Mucosa of stomach (tissue), 1 donor: ENCODE results near the gene CCSER1.
"Not testable (repeated sequence)": the region's sequence is repeated elsewhere in the genome, so short reads cannot be mapped to it uniquely, and the experiment has no call there.

ENCODE experiments used
- H3K27me3 ChIP-seq: one replicate; pipeline ENCODE4 v1.7.0; 2013; ENCODE audit warnings: mild to moderate bottlenecking, low read length; ENCODE audit not compliant: control insufficient read depth, insufficient read depth
- H3K36me3 ChIP-seq: one replicate; pipeline ENCODE4 v1.7.0; 2013; ENCODE audit warnings: low read length; ENCODE audit not compliant: control insufficient read depth, insufficient read depth
- H3K4me1 ChIP-seq: one replicate; pipeline ENCODE4 v1.7.0; 2013; ENCODE audit warnings: mild to moderate bottlenecking, low read length; ENCODE audit not compliant: control insufficient read depth, insufficient read depth
- H3K4me3 ChIP-seq: one replicate; pipeline ENCODE4 v1.7.0; 2013; ENCODE audit warnings: low read length
- H3K9ac ChIP-seq: one replicate; pipeline ENCODE4 v1.7.0; 2013; ENCODE audit warnings: mild to moderate bottlenecking, low read length, moderate library complexity
- H3K9me3 ChIP-seq: one replicate; pipeline ENCODE4 v1.7.0; 2013; ENCODE audit warnings: mild to moderate bottlenecking, low read length, moderate library complexity; ENCODE audit not compliant: control insufficient read depth
- donor health status: Pancreatic carcinoma.

Gene CCSER1

DNA sequence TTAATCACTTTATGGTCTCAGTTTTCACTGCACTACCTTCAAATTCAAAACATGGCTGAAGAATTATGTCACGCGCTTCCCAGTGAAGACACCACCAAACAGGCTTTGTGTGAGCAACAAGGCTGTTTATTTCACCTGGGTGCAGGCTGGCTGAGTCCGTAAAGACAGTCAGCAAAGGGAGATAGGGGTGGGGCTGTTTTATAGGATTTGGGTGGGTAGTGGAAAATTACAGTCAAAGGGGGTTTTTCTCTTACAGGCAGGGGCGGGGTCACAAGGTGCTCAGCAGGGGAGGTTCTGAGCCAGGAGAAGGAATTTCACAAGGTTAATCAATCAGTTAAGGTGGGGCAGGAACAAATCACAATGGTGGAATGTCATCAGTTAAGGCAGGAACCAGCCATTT lies 1141.3 kb downstream of the CCSER1 start:
- H3K4me1 ChIP-seq, H3K9me3 ChIP-seq, H3K27me3 ChIP-seq, H3K9ac ChIP-seq, H3K4me3 ChIP-seq, H3K36me3 ChIP-seq: not testable (repeated sequence)

DNA sequence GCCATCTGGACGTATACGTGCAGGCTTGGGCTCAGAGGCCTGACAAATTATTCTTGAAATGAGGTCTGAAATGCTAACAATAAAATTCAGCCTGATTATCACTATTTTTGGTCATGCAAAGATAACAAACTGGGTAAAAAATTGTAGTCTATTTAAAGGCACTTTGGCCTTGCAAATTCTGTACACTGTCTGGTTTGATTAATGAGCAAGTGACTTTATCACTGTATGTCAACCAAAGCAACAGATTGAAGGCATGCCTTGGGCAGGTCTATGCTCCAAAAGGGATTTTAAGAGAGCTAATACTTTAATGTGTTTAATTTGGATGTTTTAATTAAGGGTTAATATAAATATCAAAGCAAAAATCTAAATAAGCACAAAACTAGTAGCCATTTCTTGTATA lies 1141.7 kb downstream of the CCSER1 start:
- no peak overlapping the region for H3K4me3 ChIP-seq
- H3K9me3 ChIP-seq, result no peaks in the 10 kb centered on the region
- no peaks in the 10 kb centered on the region for H3K4me1 ChIP-seq
- no peaks in the 10 kb centered on the region for H3K36me3 ChIP-seq
- H3K27me3 ChIP-seq, result no peaks in the 10 kb centered on the region
- no peak overlapping the region for H3K9ac ChIP-seq

DNA sequence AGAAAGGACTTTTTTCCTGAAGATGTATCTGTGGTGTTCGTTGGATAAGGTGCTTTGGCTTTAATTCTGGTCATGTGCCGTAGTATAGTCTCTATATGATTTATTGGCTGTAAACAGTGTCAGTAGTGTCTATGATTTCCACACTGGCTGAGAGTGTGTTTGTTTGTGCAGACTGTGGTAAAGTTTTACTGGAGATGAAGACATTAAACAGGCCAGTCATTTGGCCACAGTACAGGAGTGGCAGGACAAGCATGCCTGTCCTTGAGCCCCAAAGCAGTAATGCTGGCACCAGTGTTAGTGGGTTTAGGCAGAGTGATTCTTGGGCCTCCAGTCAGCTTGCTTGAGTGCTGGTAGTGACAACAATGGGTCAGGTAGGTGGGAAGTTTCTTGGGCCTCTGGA lies 1152.7 kb downstream of the CCSER1 start:
- Histone ChIP-seq H3K36me3 (no peaks in the 10 kb centered on the region), H3K9me3 (no peaks in the 10 kb centered on the region), H3K4me1 (no peaks in the 10 kb centered on the region), H3K9ac (no peak overlapping the region), H3K27me3 (no peaks in the 10 kb centered on the region), H3K4me3 (no peak overlapping the region)

DNA sequence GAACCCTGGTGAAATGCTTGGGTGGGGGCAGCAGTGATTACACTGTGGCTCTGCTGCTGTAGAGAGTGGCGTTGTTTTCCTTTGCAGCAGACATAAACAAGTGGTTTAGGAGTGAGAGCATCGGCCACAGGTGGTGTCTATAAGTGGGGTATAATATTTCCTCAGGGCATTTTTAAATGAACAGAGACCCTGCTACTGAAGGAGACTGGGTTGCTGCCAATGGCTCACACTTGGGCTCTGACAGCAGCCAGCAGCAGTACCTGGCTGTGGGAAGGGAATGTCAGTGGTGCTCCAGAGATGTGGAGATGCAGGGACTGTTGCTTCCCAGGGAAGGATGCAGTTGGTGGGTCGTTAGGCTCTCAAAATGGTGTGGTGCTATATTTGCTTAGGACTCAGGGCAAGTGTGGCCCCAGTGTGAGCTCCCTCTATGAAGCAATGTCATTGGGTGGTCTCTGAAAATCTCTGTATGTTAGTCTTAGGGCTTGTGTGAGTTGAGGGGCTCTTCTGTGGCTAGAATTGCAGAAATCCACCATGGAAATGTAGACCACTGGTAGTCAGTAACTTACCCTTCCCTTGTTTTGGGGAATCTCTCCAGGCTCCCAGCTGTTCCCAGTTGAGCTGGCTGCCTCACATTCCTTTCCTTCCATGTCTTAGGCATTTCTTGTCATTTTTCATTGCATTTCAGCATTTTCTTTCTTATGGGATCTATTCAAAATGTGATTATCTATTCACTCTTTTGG lies 1153.5 kb downstream of the CCSER1 start:
- H3K27me3 ChIP-seq, result no peaks in the 10 kb centered on the region

DNA sequence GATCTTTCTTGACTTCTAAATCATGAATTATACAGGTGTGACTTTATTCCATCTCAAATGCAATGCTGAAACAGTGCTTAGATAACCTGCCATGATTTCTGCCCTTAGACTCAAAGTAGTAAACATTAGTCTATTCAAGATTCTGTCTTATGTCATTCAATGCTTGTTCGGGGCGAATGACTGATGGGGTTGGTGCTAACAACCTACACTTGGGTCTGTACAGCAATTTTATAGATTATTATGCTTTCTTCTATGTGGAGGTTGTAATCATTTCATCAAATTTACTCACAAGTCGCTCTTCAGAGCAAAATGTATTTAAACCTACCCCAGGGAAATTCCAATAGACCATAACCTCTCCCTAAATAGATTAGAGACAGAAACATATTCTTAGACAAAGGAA lies 1155.0 kb downstream of the CCSER1 start:
- H3K9me3 ChIP-seq, result no peaks in the 10 kb centered on the region

More for the DNA sequence above, 1153.5 kb downstream of the CCSER1 start:
- no peaks in the 10 kb centered on the region for H3K36me3 ChIP-seq
- H3K4me3 ChIP-seq, result no peak overlapping the region
- H3K9ac ChIP-seq, result no peak overlapping the region
- H3K9me3 ChIP-seq, result no peaks in the 10 kb centered on the region
- no peaks in the 10 kb centered on the region for H3K4me1 ChIP-seq

DNA sequence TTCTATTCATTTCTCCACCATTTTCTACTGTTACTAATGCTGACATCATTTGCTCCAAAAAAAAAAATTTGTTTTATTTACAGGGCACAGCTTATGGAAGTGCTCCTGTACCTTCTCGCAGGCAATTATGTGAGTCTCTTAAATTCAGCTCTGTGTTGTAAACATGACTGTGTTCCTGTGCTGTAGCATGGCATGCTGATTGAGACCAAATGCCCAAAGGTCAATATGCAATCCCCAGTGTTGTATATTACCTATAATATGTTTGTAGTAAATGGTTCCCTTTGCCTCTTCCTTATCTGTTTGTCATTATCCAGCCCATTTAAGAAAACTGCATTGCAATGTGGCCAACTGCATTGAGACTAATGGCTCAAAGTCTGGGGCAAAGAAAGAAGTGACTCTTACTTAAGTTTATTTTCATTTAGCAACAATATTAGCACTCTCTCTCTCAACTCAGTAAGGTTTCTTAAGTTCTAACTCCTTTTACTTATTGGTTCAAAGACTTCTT lies 1156.6 kb downstream of the CCSER1 start:
- H3K9me3 ChIP-seq, result no peaks in the 10 kb centered on the region
- no peak overlapping the region for H3K9ac ChIP-seq
- H3K27me3 ChIP-seq, result no peaks in the 10 kb centered on the region
- no peak overlapping the region for H3K4me3 ChIP-seq
- H3K36me3 ChIP-seq, result no peaks in the 10 kb centered on the region
- no peaks in the 10 kb centered on the region for H3K4me1 ChIP-seq

More for the DNA sequence above, 1155.0 kb downstream of the CCSER1 start:
- Histone ChIP-seq H3K36me3 (no peaks in the 10 kb centered on the region), H3K9ac (no peak overlapping the region), H3K27me3 (no peaks in the 10 kb centered on the region), H3K4me3 (no peak overlapping the region), H3K4me1 (no peaks in the 10 kb centered on the region)

DNA sequence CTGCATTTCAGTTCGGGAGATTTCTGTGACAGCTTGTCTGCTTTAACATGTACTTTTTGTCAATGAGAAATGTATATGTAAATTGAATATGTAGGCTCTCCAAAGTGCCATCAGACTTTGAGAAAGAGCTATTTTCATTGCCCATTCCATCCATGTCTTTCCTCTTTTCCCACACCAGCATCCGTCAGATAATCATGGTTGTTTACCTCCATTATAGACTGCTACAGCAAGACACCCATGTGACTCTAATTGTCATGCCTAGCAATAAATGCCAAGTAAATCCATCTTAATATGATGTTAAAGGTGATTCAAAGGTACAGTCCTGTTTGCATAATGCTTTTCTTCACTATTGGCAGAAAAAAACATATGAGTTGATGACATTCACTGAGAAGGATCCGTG lies 1157.3 kb downstream of the CCSER1 start:
- Histone ChIP-seq H3K4me3 (no peak overlapping the region), H3K36me3 (no peaks in the 10 kb centered on the region), H3K4me1 (no peaks in the 10 kb centered on the region), H3K9me3 (no peaks in the 10 kb centered on the region), H3K9ac (no peak overlapping the region), H3K27me3 (no peaks in the 10 kb centered on the region)

DNA sequence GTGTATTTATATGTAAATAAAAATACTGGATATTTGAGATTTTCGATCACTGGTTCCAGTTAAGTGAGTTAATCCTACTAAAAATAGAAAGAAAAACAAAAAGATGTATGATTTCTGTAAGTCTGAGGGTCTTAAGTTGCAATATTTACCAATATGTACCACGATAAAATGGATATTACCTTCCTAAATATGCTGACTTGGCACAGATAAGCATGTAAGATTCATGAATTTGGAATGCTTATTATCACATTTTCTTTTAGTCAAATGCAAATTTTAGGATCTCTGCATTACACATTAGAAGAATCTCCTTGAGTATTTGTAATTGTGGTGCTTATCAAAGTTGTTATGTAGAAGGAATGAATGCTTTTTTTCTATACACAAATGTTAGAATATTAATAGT lies 1158.3 kb downstream of the CCSER1 start:
- no peak overlapping the region for H3K9ac ChIP-seq
- H3K27me3 ChIP-seq, result no peaks in the 10 kb centered on the region
- H3K4me3 ChIP-seq, result no peak overlapping the region
- H3K36me3 ChIP-seq, result no peaks in the 10 kb centered on the region
- no peaks in the 10 kb centered on the region for H3K4me1 ChIP-seq
- H3K9me3 ChIP-seq, result no peaks in the 10 kb centered on the region

DNA sequence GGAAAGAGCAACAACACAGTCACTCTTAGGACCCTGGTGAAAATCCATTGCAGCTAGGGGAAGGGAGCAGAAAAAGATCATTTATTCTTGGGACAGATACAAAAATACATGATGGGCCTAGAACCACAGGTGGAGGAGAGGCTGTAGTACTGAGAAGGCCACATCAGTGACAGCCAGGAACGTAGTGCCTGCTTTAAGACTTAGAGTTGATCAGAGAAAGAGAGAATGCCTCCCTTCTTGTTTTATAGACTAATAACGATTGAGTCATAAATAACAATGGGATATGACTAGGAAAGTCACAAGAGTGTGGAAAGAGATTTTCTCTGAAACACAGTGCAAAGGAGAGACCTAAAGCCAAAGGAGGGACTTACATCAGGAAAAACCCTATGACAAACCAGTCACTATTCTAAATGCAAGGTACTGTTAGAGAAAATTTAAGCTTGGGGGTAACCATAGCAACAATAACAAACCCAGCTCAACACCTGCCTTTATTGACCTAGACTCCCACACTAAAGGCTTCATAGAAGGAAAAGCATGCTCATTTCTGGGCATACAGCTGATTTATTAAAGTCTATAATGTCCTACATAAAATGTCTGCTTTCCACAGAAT lies 1161.6 kb downstream of the CCSER1 start:
- H3K36me3 ChIP-seq, result no peaks in the 10 kb centered on the region
- no peaks in the 10 kb centered on the region for H3K9me3 ChIP-seq
- H3K9ac ChIP-seq, result no peak overlapping the region
- H3K27me3 ChIP-seq, result no peaks in the 10 kb centered on the region
- H3K4me1 ChIP-seq, result no peaks in the 10 kb centered on the region
- no peak overlapping the region for H3K4me3 ChIP-seq

DNA sequence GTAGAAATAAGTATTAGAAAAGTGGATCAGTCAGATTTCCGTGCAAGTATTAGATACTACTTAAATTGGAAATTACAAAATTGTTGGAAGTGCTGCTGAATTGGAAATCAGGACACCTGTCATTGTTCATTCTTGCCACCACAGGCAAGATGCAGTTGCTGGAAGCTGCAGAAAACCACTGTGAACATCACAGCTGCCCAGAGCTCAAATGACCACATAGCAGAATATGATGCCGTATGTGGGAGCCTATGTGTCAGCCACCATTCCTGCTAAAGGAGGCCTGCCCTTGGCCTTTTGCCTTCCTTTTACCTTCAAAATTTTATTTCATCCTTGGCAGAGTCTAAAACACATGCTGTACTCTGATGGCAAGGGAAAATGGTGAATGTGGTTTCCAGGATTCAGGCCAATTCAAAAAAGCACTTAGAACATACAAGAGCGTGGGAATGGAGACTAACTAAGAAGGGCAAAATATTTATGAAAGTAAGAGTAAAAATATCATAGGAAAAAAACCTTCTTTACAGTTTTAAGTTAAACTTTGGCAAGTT lies 1171.0 kb downstream of the CCSER1 start:
- Histone ChIP-seq H3K4me3 (no peak overlapping the region), H3K9me3 (no peaks in the 10 kb centered on the region), H3K27me3 (no peaks in the 10 kb centered on the region), H3K36me3 (no peaks in the 10 kb centered on the region), H3K4me1 (no peaks in the 10 kb centered on the region), H3K9ac (no peak overlapping the region)

DNA sequence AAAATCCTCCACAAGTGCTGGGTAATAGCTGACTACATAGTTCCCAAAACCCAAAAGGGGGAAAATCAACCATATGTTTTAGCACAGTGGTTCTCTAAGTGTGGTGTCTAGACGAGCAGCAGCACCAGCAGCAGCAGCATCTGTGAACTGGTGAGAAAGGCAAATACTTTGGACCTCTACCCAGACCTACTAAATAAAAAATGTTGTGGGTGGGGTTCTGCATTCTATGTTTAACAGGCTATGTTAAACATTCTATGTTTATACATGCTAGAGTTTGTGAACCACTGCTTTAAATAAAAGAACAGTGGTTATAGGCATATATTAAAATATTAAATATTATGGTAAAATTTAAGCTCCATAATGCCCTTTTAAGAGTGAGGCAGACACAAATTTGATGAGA lies 1171.6 kb downstream of the CCSER1 start:
- no peaks in the 10 kb centered on the region for H3K9me3 ChIP-seq
- H3K36me3 ChIP-seq, result no peaks in the 10 kb centered on the region
- H3K4me3 ChIP-seq, result no peak overlapping the region
- no peaks in the 10 kb centered on the region for H3K27me3 ChIP-seq
- H3K9ac ChIP-seq, result no peak overlapping the region
- no peaks in the 10 kb centered on the region for H3K4me1 ChIP-seq

DNA sequence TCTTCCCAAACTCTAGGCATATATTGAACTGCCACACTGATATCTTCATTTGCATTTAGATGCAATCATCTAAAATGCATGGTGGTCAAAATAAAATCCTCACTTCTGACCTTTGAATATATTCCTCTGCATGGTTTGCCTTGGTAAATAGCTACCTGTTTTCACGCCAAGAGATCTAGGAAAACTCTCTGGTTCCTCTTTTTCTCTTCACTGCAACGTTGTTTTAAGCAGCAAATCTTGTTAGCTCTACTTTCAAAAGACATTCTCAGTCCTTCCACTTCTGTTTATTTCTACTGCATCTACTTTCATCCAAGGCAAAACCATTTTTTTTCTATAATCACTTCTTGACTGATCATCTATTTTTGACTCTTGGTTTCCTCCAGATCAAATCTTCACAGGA lies 1174.9 kb downstream of the CCSER1 start:
- H3K36me3 ChIP-seq, result no peaks in the 10 kb centered on the region
- no peaks in the 10 kb centered on the region for H3K9me3 ChIP-seq
- no peaks in the 10 kb centered on the region for H3K4me1 ChIP-seq
- H3K4me3 ChIP-seq, result no peak overlapping the region
- H3K9ac ChIP-seq, result no peak overlapping the region
- H3K27me3 ChIP-seq, result no peaks in the 10 kb centered on the region
